ENCODE measurements around the gene P2RY2. TPM values are rescaled to one million over a fixed set of nuclear protein-coding genes. Genes with fewer than 3 reads are reported as not detected.

P2RY2 gene
- total RNA-seq, 2 experiments from 2014 or later = not detected

DNA sequence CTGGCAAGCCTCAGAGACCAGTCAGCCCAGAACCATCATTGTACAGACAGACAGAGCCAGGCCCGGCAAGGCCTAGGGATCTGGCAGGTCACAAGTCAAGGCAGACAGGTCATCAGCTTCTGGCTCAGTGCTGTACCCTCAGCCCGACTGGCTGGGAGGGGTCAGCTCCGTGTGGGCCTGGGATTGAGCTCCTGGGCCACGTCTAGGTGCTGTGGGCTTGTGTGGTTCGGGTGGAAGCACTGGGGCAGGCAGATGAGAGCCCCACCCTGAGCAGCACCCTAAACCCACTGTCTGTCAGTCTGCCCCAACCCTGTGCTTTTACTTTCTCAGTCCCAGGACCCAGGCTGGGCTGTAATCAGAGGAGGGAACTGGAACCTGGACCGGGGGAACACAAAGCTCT lies 26.9 kb upstream of the P2RY2 start:
- ChIA-PET CTCF (ENCODE audit: unreplicated experiment) (interaction anchor here (0.6 kb wide), 1 partner anchor 90 kb away, joined by 3 read pairs; no protein-coding TSS in a partner anchor), POLR2A (interaction anchor here (0.5 kb wide), 1 partner anchor 475 kb away, joined by 4 read pairs; no protein-coding TSS in a partner anchor)
- Histone ChIP-seq H3K36me3 (ENCODE audit: insufficient read depth, low read length) (no peaks in the 10 kb centered on the region), H3K4me3 (ENCODE audit: low read depth, low read length, poor library complexity, severe bottlenecking) (no peak overlapping the region), H3K4me1 (ENCODE audit: insufficient read depth, low read length, poor library complexity, severe bottlenecking) (peaks cover 13% of the 10 kb centered on the region), H4K20me1 (ENCODE audit: insufficient read depth, low read length) (no peaks in the 10 kb centered on the region), H3K79me2 (ENCODE audit: insufficient read depth, low read depth, low read length) (no peaks in the 10 kb centered on the region), H3K4me2 (ENCODE audit: low read length) (no peak overlapping the region), H2AFZ (ENCODE audit: low read length) (no peak overlapping the region), H3K9me2 (ENCODE audit: insufficient read depth, low read length) (no peaks in the 10 kb centered on the region), H3K27ac (ENCODE audit: low read depth, low read length, poor library complexity, severe bottlenecking) (no peak overlapping the region), H3K9me3 (ENCODE audit: low read length) (no peaks in the 10 kb centered on the region)
- intact Hi-C loops (cut with micrococcal nuclease; ENCODE audit: unreplicated experiment) = no loop called here
- DNase-seq (ENCODE audit: low spot score) = no peak
- no TSS peak for BruUV-seq (replicated peaks)
- TF ChIP-seq, protein P1, sequence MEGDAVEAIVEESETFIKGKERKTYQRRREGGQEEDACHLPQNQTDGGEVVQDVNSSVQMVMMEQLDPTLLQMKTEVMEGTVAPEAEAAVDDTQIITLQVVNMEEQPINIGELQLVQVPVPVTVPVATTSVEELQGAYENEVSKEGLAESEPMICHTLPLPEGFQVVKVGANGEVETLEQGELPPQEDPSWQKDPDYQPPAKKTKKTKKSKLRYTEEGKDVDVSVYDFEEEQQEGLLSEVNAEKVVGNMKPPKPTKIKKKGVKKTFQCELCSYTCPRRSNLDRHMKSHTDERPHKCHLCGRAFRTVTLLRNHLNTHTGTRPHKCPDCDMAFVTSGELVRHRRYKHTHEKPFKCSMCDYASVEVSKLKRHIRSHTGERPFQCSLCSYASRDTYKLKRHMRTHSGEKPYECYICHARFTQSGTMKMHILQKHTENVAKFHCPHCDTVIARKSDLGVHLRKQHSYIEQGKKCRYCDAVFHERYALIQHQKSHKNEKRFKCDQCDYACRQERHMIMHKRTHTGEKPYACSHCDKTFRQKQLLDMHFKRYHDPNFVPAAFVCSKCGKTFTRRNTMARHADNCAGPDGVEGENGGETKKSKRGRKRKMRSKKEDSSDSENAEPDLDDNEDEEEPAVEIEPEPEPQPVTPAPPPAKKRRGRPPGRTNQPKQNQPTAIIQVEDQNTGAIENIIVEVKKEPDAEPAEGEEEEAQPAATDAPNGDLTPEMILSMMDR (conservative IDR thresholded peaks at IDR 0.05; ENCODE audit: low read length) = no peak
- no peak for TF ChIP-seq EZH2phosphoT487 (IDR thresholded peaks at IDR 0.05; ENCODE audit: borderline replicate concordance, low read depth, low read length)

GRCh38 chr11:73192272-73192671 lies 25.8 kb upstream of the P2RY2 start:
- H3K4me2 ChIP-seq (ENCODE audit: low read length) = no peak overlapping the region
- no peaks in the 10 kb centered on the region for H4K20me1 ChIP-seq (ENCODE audit: insufficient read depth, low read length)
- no peaks in the 10 kb centered on the region for H3K79me2 ChIP-seq (ENCODE audit: insufficient read depth, low read depth, low read length)
- no peak overlapping the region for H3K27ac ChIP-seq (ENCODE audit: low read depth, low read length, poor library complexity, severe bottlenecking)
- CTCF ChIA-PET (ENCODE audit: unreplicated experiment) = no interaction called here
- H2AFZ ChIP-seq (ENCODE audit: low read length) = no peak overlapping the region
- H3K4me1 ChIP-seq (ENCODE audit: insufficient read depth, low read length, poor library complexity, severe bottlenecking) = peaks cover 13% of the 10 kb centered on the region
- H3K36me3 ChIP-seq (ENCODE audit: insufficient read depth, low read length) = no peaks in the 10 kb centered on the region
- POLR2A ChIA-PET = interaction anchor here (0.6 to 1.1 kb wide), 2 partner anchors 26 to 29 kb away, joined by 3 to 4 read pairs; no protein-coding TSS in a partner anchor
- H3K9me2 ChIP-seq (ENCODE audit: insufficient read depth, low read length) = no peaks in the 10 kb centered on the region
- BruUV-seq (replicated peaks) = no TSS peak
- no peak for DNase-seq (ENCODE audit: low spot score)
- intact Hi-C loops (cut with micrococcal nuclease; ENCODE audit: unreplicated experiment) = no loop called here
- no peak for TF ChIP-seq EZH2phosphoT487 (IDR thresholded peaks at IDR 0.05; ENCODE audit: borderline replicate concordance, low read depth, low read length)
- TF ChIP-seq, protein P1 (conservative IDR thresholded peaks at IDR 0.05; ENCODE audit: low read length) = no peak
- no peak overlapping the region for H3K4me3 ChIP-seq (ENCODE audit: low read depth, low read length, poor library complexity, severe bottlenecking)
- H3K9me3 ChIP-seq (ENCODE audit: low read length) = no peaks in the 10 kb centered on the region

- Histone ChIP-seq H3K36me3 (ENCODE audit: insufficient read depth, low read length) (no peaks in the 10 kb centered on the region), H3K9me3 (ENCODE audit: low read length) (no peaks in the 10 kb centered on the region), H2AFZ (ENCODE audit: low read length) (no peak overlapping the region), H3K27ac (ENCODE audit: low read depth, low read length, poor library complexity, severe bottlenecking) (no peak overlapping the region), H3K79me2 (ENCODE audit: insufficient read depth, low read depth, low read length) (no peaks in the 10 kb centered on the region), H3K4me3 (ENCODE audit: low read depth, low read length, poor library complexity, severe bottlenecking) (no peak overlapping the region), H3K4me1 (ENCODE audit: insufficient read depth, low read length, poor library complexity, severe bottlenecking) (peaks cover 13% of the 10 kb centered on the region), H3K9me2 (ENCODE audit: insufficient read depth, low read length) (no peaks in the 10 kb centered on the region), H3K4me2 (ENCODE audit: low read length) (no peak overlapping the region), H4K20me1 (ENCODE audit: insufficient read depth, low read length) (no peaks in the 10 kb centered on the region)
- TF ChIP-seq EZH2phosphoT487 (IDR thresholded peaks at IDR 0.05; ENCODE audit: borderline replicate concordance, low read depth, low read length) = no peak
- TF ChIP-seq, protein P1 (conservative IDR thresholded peaks at IDR 0.05; ENCODE audit: low read length) = no peak
- BruUV-seq (replicated peaks) = no TSS peak
- CTCF ChIA-PET (ENCODE audit: unreplicated experiment) = interaction anchor here (0.6 kb wide), 2 partner anchors 16 to 1556 kb away, joined by 3 to 7 read pairs; no protein-coding TSS in a partner anchor
- no peak for DNase-seq (ENCODE audit: low spot score)
- intact Hi-C loops (cut with micrococcal nuclease; ENCODE audit: unreplicated experiment) = no loop called here
- POLR2A ChIA-PET = interaction anchor here (0.5 to 1.1 kb wide), 3 partner anchors 14 to 31 kb away, joined by 3 to 4 read pairs (median 3); no protein-coding TSS in a partner anchor
Observed at GRCh38 chr11:73193251-73194033, 24.6 kb upstream of the P2RY2 start.

Measured in OCI-LY7 (cell line).